NOMO-1 treated with DMSO at 0.1 percent for 48 hours (cell line): ENCODE data around the gene AGPAT3.

Source experiments
- DNase-seq: peaks from one replicate; lab custom pipeline; 2025; ENCODE audit not compliant: unreplicated experiment; lab: John Stamatoyannopoulos, UW

AGPAT3 gene

DNA sequence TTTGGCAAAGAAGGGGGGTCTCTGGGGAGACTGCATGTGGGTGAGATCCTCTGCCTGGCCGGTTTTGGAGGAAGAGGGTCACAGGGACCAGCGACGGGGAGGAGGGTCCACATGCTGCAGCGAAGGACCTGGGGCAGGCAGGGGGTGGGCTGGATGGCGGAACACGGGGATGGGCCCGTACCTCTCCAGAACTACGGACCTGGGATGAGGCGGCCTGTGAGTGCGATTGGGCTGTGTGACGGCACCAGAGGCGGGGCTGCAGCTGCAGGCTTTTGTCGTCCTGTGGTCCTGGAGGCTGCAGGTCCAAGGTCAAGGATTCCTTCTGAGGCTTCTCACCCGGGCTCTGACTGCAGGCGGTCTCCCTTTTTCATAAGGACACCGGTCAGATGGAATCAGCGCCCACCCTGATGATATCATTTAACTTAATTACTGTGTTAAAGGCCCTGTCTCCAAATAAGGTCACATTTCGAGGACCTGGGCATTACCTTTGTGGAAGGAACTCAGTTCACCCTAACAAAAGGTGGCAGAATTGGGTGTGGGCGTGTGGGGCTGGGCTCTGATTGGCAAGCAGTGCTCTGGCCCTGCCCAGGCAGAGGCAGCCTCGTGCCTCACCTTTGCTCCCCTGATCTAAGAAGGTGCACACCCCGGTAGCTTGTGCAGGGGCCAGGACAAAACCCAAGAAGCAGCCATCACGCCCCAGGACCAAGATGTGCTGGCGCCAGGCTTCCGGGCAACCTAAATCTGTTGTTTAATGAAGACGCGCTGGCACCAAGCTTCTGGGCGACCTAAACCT is 87.1 kb downstream of the AGPAT3 start:
- DNase-seq: no peak

DNA sequence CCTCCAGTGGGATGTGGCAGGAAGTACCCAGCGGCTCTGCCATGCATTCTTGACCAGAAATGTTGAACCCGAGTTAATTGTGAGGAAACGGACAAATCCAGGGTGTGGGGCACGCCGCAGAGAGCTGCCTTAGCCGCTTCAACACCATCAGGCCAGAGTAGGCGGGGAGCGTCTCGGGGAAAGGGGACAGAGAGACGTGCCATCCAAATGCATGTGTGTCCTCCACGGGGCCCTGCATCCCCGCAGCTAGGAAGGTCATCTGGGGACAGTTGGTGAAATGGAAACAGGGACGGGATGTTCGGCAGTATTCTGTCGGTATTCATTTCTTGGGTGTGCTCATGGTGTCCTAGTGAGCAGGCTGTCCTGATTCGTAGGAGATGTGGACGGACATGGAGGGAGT is 88.0 kb downstream of the AGPAT3 start:
- DNase-seq: no peak

DNA sequence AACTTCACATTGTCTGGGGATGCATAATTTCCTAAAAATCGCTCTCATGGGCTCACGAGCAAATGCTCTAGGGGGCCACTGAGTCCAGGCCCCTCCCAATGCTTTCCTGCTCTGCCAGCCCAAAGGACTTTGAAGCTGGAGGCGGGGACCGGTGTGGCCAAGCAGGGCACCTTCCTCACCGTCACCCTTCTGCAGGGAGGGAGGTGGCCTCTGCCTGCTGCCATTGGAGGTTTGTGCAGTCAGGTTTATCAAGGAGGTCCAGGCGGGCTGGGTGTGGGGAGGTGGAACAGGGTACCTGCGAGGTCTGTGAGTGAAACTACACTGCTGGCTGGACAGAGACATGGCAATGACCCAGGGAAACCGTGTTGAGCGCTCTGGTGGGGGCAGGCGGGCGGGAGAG is 89.0 kb downstream of the AGPAT3 start:
- no peak for DNase-seq

- DNase-seq: no peak
Measured at GRCh38 chr21:43954896-43955295, 89.9 kb downstream of the AGPAT3 start.

- no peak for DNase-seq
Measured at GRCh38 chr21:43956019-43956669, 91.1 kb downstream of the AGPAT3 start.

DNA sequence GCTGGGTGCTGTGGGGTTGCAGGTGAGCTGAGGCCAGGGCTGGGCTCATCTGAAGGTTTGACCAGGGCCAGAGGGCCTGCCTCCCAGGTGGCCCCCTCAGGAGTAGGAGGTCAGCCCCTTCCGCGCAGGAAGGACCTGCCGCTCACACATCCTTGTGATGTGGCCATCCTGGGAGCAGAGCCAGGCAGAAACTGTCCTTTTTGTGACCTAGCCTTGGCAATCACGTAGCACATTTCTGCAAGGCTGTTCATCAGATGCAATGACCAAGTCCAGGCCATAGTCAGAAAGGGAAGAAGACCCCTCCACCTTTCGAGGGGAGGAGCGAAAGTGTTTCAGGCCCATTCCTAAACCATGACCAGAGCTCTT is 91.6 kb downstream of the AGPAT3 start:
- DNase-seq: no peak

- no peak for DNase-seq
Measured at GRCh38 chr21:43957128-43957571, 92.1 kb downstream of the AGPAT3 start.

GRCh38 chr21:43957611-43958362 is 92.8 kb downstream of the AGPAT3 start:
- DNase-seq: no peak

DNA sequence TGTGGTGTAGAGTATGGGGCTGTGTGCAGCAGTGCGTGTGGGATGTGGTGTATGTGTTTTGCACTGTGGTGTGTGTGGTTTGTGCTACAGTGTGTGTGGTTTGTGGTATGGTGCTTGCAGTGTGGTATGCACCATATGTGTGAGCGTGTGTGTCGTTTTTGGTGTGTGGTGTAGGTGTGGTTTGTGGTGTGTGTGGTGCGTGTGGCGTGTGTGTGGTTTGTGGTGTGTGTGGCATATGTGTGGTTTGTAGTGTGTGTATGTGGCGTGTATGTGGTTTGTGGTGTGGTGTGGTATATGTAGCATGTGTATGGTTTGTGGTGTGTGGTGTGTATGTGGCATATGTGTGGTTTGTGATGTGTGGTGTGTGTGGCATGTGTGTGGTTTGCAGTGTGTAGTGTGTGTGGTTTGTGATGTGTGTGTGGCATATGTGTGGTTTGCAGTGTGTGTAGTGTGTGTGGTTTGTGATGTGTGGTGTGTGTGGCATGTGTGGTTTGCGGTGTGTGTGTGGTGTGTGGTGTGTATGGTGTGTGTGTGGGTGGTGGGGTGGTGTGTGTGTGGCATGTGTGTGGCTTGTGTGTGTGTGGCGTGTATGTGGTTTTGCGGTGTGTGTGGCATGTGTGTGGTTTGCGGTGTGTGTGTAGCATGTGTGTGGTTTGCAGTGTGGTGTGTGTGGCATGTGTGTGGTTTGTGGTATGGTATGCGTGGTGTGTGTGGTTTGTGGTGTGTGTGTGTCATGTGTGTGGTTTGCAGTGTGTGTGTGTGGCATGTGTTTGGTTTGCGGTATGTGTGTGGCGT is 93.5 kb downstream of the AGPAT3 start:
- no peak for DNase-seq

DNA sequence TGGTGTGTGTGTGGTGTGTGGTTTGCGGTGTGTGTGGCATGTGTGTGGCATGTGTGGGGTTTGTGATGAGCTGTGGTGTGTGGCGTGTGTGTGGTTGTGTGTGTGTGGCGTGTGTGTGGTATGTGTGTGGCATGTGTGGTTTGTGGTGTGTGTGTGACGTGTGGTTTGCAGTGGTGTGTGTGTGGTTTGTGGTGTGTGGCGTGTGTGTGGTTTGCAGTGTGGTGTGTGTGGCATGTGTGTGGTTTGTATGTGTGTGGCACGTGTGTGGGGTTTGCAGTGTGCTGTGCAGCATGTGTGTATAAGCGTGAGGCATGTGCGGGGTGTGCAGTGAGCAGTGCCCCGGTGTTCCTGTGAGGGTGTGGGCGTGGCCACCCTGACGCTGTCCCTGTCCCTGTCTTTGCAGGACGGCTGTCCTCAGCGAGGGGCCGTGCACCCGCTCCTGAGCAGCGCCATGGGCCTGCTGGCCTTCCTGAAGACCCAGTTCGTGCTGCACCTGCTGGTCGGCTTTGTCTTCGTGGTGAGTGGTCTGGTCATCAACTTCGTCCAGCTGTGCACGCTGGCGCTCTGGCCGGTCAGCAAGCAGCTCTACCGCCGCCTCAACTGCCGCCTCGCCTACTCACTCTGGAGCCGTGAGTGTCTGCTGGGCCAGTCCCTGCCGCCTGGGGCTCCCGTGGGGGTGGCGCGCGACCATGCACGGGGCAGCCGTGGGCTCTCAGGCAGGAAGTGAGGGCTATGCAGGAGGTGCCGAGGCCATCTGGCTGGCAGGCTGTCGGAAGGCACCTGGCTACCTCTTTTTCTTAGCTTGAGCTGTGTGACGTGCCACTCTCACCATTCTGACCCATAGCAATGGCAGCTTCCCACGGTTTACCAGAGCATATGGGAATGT is 94.5 kb downstream of the AGPAT3 start:
- no peak for DNase-seq

GRCh38 chr21:43961382-43961909 is 96.4 kb downstream of the AGPAT3 start:
- no peak for DNase-seq

GRCh38 chr21:43965911-43966585 is 101.0 kb downstream of the AGPAT3 start:
- no peak for DNase-seq

GRCh38 chr21:43966946-43967512 is 102.0 kb downstream of the AGPAT3 start:
- no peak for DNase-seq

DNA sequence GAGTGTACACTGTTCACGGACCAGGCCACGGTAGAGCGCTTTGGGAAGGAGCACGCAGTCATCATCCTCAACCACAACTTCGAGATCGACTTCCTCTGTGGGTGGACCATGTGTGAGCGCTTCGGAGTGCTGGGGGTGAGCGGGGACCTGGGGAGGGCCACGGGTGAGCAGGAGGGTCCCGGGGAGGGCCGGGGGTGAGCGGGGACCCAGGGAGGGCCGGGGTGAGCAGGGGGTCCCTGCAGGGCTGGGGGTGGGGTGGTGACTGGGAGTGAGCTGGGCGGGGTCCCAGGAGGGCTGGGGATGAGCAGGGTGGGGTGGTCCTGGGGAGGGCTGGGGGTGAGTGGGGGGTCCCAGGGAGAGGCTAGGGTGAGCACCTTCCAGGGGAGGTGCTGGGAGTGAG is 103.0 kb downstream of the AGPAT3 start:
- DNase-seq: no peak

DNA sequence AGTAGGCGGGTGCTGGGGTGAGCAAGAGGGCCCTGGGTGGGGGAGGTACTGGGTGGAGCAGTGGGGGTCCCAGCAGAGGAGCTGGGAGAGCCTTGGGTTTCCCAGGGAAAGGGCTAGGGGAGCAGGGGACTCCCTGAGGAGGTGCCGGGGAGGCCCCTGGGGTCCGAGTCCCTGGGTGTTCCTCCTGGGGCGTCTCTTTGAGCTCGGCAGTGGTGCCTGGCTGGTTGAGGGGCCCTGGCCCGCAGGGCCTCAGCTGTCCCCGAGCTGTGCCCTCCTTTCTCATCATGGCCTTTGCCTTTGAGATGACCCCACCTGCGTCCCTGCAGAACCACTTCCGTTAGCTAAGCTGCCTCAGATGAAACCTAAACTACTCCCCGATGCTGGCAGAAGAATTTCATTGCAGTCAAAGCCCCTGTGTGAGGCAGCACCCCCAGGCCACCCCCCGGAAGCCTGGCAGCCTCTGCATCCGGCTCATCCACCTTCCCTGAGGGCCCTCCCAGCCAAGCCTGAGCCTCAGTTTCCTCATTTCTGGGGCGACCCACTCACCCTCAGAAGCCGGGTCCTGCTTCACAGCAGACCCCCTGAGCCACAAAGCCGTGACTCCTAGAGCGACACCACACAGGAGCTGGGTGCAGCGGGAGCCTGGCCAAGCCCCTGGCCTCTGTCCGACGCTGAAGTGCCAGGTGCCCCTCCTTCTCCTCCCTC is 103.5 kb downstream of the AGPAT3 start:
- no peak for DNase-seq

DNA sequence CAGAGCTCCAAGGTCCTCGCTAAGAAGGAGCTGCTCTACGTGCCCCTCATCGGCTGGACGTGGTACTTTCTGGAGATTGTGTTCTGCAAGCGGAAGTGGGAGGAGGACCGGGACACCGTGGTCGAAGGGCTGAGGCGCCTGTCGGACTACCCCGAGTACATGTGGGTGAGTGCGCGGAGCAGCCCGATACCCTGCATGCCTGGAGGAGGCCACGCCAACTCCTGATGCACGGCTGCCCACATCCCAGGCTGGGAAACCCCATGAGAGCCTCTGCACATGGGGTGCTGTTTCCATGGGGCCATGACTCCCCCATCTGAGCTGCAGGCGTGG is 104.1 kb downstream of the AGPAT3 start:
- DNase-seq: no peak

GRCh38 chr21:43970551-43970950 is 105.5 kb downstream of the AGPAT3 start:
- no peak for DNase-seq

DNA sequence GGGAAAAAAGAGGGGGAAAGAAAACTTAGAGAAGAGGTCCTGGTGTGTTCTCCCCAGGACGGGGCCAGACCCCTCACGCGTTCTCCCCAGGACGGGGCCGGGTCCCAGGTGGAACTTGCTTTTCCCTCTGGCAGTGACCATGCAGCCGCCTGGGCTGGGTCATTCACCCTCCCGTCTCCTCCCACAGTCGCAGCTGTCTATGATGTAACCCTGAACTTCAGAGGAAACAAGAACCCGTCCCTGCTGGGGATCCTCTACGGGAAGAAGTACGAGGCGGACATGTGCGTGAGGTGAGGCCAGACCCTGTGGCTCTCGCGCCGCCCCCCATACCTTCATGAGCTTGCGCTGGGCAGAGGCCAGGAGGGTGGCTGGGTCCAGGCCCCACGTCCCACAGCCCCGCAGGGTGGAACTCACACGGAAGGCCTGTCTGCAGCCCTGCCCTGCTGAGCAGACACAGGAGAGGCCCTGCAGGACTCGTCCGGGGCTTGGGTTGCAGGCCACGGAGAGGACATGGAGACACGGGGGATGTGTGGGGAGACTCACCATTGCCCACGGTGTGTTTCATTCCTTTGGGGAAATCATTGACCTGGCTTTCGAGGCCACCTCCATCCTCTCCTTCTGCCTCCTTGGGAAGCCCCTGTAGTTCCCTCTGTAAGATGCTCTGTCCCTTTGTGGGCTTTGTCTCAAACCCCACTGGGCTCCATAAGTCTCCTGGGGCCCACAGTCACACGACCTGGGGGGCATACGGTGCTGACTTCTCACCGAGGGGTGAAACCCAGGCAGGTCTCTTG is 106.4 kb downstream of the AGPAT3 start:
- no peak for DNase-seq
